H1 (cell line): ENCODE results near the gene SYNRG. TPM values are rescaled to one million over a fixed set of nuclear protein-coding genes. Genes with fewer than 3 reads are reported as not detected.

Source experiments
- ASH2L ChIP-seq: fragments of 200-600, 300-600 bp; sonication (generic); IDR thresholded peaks from one replicate; pipeline ENCODE4 v1.7.1; 2017; ENCODE audit warnings: low read length
- CEBPB ChIP-seq: IDR thresholded peaks from 2 replicates; pipeline ENCODE4 v1.6.1; 2012; ENCODE audit warnings: low read depth, low read length
- NANOG ChIP-seq: IDR thresholded peaks from 2 replicates; pipeline ENCODE4 v1.6.1; 2011; ENCODE audit warnings: low read length, low read depth, mild to moderate bottlenecking, inconsistent platforms; ENCODE audit not compliant: insufficient read depth, poor library complexity, severe bottlenecking
- RFX5 ChIP-seq: IDR thresholded peaks from 2 replicates; pipeline ENCODE4 v1.6.1; 2011; ENCODE audit warnings: low read depth, low read length, improper control_type of control experiment, borderline replicate concordance
- TCF12 ChIP-seq: IDR thresholded peaks from 2 replicates; pipeline ENCODE4 v1.6.1; 2011; ENCODE audit warnings: low read depth, mild to moderate bottlenecking, low read length
- polyA plus RNA-seq, 7 experiments: library from polyadenylated mRNA; depleted of rRNA in 3 of 7; stranded (reverse) in 5 of 7; unstranded in 2 of 7; fragments of >200 nt in 5 of 7; fragments of 200-250 nt in 2 of 7; gene quantifications; 1 replicate in 5 of 7; 2 replicates in 1 of 7; 4 replicates in 1 of 7; pipeline versions ENCODE4 v1.2.1 to v1.2.3, GENCODE V29; 2011 to 2013; ENCODE audit warnings: missing spikeins in 2 of 7, mixed read lengths in 2 of 7
- total RNA-seq: library from RNA; stranded (reverse); fragmentation: NEBNext Ultra II Directional; extraction: Animal tissue kit (Norgen Biotek cat#: 25700); gene quantifications from 2 replicates; pipeline ENCODE4 v1.2.1, GENCODE V29; 2021

SYNRG gene
- total and polyA plus RNA-seq, 2 of the 8 experiments (the other 6 are each of a cell fraction or from before 2014, with no cell fraction given) = 7.7 to 31.7 TPM

- TF ChIP-seq NANOG (no peak), RFX5 (no peak), ASH2L (no peak), CEBPB (no peak), TCF12 (no peak)
- TF ChIP-seq, all 59 proteins: peak for 0
Measured at GRCh38 chr17:37476431-37477120, 132.6 kb downstream of the SYNRG start (continued).
